ENCODE measurements around the gene LILRA6.

DNA sequence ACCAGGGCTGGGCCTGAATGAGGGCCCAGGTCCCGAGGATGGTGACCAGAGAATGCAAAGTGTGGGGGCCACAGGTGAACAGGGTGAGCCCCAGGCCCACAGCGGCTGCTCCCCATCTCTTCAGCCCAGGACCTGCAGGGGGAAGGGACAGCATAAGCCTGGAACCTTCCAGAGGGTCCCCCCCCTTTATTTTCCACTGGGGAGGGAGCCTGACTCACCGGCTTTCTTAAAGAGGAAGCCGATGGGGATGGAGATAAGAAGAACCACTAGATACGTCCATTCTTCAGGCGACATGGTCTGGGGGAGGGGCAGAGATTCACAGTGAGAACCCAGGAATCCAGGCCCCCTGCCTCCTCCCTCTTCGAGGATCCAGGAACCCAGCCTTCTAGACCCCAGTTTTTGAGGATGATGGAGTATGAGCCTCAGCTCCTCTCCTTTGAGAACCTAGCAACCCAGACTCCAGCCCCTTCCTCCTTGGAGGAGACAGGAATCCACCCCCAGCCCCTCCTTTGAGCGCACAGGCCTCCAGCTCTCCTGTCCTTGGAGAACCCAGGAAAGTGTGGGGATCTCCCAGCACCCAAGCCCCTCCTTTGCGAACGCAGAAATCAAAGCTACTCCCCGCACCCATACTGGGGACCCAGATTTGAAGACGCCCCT is 54.2 kb downstream of the LILRA6 start:
- TF ChIP-seq, protein P1, sequence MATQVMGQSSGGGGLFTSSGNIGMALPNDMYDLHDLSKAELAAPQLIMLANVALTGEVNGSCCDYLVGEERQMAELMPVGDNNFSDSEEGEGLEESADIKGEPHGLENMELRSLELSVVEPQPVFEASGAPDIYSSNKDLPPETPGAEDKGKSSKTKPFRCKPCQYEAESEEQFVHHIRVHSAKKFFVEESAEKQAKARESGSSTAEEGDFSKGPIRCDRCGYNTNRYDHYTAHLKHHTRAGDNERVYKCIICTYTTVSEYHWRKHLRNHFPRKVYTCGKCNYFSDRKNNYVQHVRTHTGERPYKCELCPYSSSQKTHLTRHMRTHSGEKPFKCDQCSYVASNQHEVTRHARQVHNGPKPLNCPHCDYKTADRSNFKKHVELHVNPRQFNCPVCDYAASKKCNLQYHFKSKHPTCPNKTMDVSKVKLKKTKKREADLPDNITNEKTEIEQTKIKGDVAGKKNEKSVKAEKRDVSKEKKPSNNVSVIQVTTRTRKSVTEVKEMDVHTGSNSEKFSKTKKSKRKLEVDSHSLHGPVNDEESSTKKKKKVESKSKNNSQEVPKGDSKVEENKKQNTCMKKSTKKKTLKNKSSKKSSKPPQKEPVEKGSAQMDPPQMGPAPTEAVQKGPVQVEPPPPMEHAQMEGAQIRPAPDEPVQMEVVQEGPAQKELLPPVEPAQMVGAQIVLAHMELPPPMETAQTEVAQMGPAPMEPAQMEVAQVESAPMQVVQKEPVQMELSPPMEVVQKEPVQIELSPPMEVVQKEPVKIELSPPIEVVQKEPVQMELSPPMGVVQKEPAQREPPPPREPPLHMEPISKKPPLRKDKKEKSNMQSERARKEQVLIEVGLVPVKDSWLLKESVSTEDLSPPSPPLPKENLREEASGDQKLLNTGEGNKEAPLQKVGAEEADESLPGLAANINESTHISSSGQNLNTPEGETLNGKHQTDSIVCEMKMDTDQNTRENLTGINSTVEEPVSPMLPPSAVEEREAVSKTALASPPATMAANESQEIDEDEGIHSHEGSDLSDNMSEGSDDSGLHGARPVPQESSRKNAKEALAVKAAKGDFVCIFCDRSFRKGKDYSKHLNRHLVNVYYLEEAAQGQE (IDR thresholded peaks at IDR 0.05; ENCODE audit: low read depth), result no peak
- TF ChIP-seq TAF1 (IDR thresholded peaks at IDR 0.05; ENCODE audit: low read depth), result no peak
- no peak for TF ChIP-seq RAD21 (IDR thresholded peaks at IDR 0.05; ENCODE audit: low read depth)
- TF ChIP-seq TCF12 (IDR thresholded peaks at IDR 0.05; ENCODE audit: low read depth), result no peak
- no peak for TF ChIP-seq EP300 (IDR thresholded peaks at IDR 0.05; ENCODE audit: borderline replicate concordance)
- TF ChIP-seq, protein P2, sequence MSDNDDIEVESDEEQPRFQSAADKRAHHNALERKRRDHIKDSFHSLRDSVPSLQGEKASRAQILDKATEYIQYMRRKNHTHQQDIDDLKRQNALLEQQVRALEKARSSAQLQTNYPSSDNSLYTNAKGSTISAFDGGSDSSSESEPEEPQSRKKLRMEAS (IDR thresholded peaks at IDR 0.05), result no peak
- TF ChIP-seq EGR1 (IDR thresholded peaks at IDR 0.05), result no peak
- TF ChIP-seq TEAD4 (IDR thresholded peaks at IDR 0.05), result no peak
- TF ChIP-seq CEBPB (IDR thresholded peaks at IDR 0.05), result no peak
- TF ChIP-seq CREB1 (IDR thresholded peaks at IDR 0.05; ENCODE audit: low read depth), result no peak
- no peak for TF ChIP-seq NFIC (IDR thresholded peaks at IDR 0.05)
